Lung microvascular endothelial cell (primary cell): Measurements from ENCODE around the gene ZNF544. TPM values are rescaled to one million over a fixed set of nuclear protein-coding genes. Genes with fewer than 3 reads are reported as not detected.
"Not testable (repeated sequence)": the region's sequence is repeated elsewhere in the genome, so short reads cannot be mapped to it uniquely, and the experiment has no call there.

ENCODE experiments used
- DNase-seq, 2 donors: peaks; one replicate each; pipeline versions ENCODE4 v3.0.0 to v3.0.0-alpha.2; 2010; ENCODE audit warnings: low read depth in 2 of 2
- total RNA-seq: library from RNA; depleted of rRNA; stranded (reverse); fragments of >200 nt; gene quantifications from 2 replicates; pipeline ENCODE4 v1.2.1, GENCODE V29; 2014

Gene ZNF544
- total RNA-seq, 1 donor from 2014 or later = 58.5 TPM

- DNase-seq = no peak
These were observed 23.5 kb downstream of the ZNF544 start for GRCh38 chr19:58252102-58252685.

- not testable (repeated sequence) for DNase-seq
These were observed 29.5 kb downstream of the ZNF544 start for GRCh38 chr19:58258259-58258658.

GRCh38 chr19:58261600-58261967 lies 32.9 kb downstream of the ZNF544 start:
- no peak for DNase-seq

GRCh38 chr19:58261968-58262921 lies 33.5 kb downstream of the ZNF544 start:
- no peak for DNase-seq

GRCh38 chr19:58262922-58263296 lies 34.2 kb downstream of the ZNF544 start:
- no peak for DNase-seq

- no peak for DNase-seq
These were observed 36.4 kb downstream of the ZNF544 start for GRCh38 chr19:58265100-58265499.

- no peak for DNase-seq
These were observed 39.6 kb downstream of the ZNF544 start for GRCh38 chr19:58268344-58268743.

- DNase-seq = peak; percentile 36 to 52
These were observed 46.1 kb downstream of the ZNF544 start for GRCh38 chr19:58274771-58275201.

GRCh38 chr19:58275564-58275963 lies 46.9 kb downstream of the ZNF544 start:
- DNase-seq = no peak

- DNase-seq = no peak
These were observed 48.5 kb downstream of the ZNF544 start for GRCh38 chr19:58277197-58277596.

GRCh38 chr19:58277748-58278540 lies 49.2 kb downstream of the ZNF544 start:
- DNase-seq = no peak

GRCh38 chr19:58278541-58279041 lies 49.9 kb downstream of the ZNF544 start, which contains the start of gene ZNF8:
Gene ZNF8, plus strand, starts transcription at chr19:58278955. Its CDS starts 127 bp downstream, at chr19:58279082.
- DNase-seq = peak; percentile 99

GRCh38 chr19:58279042-58279924 lies 50.6 kb downstream of the ZNF544 start:
- DNase-seq = peak; percentile 75 to 96

- DNase-seq = no peak
These were observed 51.2 kb downstream of the ZNF544 start for GRCh38 chr19:58279925-58280316.

- no peak for DNase-seq
These were observed 55.5 kb downstream of the ZNF544 start for GRCh38 chr19:58284199-58284598.

GRCh38 chr19:58291943-58292342 lies 63.2 kb downstream of the ZNF544 start:
- no peak for DNase-seq

- no peak for DNase-seq
These were observed 66.1 kb downstream of the ZNF544 start for GRCh38 chr19:58294743-58295374.

- DNase-seq = no peak
These were observed 67.4 kb downstream of the ZNF544 start for GRCh38 chr19:58296104-58296503.

GRCh38 chr19:58300620-58301019 lies 71.9 kb downstream of the ZNF544 start:
- no peak for DNase-seq

- no peak for DNase-seq
These were observed 75.5 kb downstream of the ZNF544 start for GRCh38 chr19:58304255-58304654.
